ENCODE data around the gene DET1.

GRCh38 chr15:88538972-88539371 lies 7.5 kb downstream of the DET1 start:
- no peak for TF ChIP-seq CTCF (IDR thresholded peaks at IDR 0.05)
- no peak for TF ChIP-seq POLR2A (IDR thresholded peaks at IDR 0.05)

Data from heart left ventricle (tissue), 13 donors.